IMR-90 (cell line): ENCODE measurements around the gene SDHAF3. TPM values are rescaled to one million over a fixed set of nuclear protein-coding genes. Genes with fewer than 3 reads are reported as not detected.

Source experiments
- ATAC-seq: fragments of 200-7000 bp; cut with Tn5 transposase; 2 replicates; pipeline ENCODE4 v1.9.1; 2020; ENCODE audit warnings: low read depth, mild to moderate bottlenecking, moderate library complexity
- BruUV-seq: library from RNA; stranded (reverse); fragments of 400-500 nt; replicated peaks from 2 replicates; lab custom pipeline; 2021; lab: Mats Ljungman, UMichigan
- CTCF ChIA-PET: fragments of 300-600 bp; formaldehyde crosslinking; extraction: SDS; loops from one replicate; lab custom pipeline; 2021; ENCODE audit warnings: antibody characterized with exemption; lab: Yijun Ruan, JAX
- POLR2A ChIA-PET: fragments of 300-600 bp; sonication (Branson Sonifier 250); formaldehyde crosslinking; loops from one replicate; lab custom pipeline; 2022; ENCODE audit warnings: antibody characterized with exemption; ENCODE audit not compliant: unreplicated experiment; lab: Charles Lee
- DNase-seq: peaks from one replicate; pipeline ENCODE4 v3.0.0; 2013
- H2AFZ ChIP-seq: replicated peaks from 2 replicates; pipeline ENCODE3; 2013; ENCODE audit warnings: low read length, mild to moderate bottlenecking; ENCODE audit not compliant: poor library complexity
- H2AK5ac ChIP-seq: 2 replicates; pipeline ENCODE4 v1.6.1; 2013; ENCODE audit warnings: low read depth, low read length, inconsistent platforms
- H2AK9ac ChIP-seq: replicated peaks from 2 replicates; pipeline ENCODE3; 2013; ENCODE audit warnings: mild to moderate bottlenecking, low read depth, low read length, moderate library complexity; ENCODE audit not compliant: poor library complexity
- H2BK120ac ChIP-seq: 2 replicates; pipeline ENCODE4 v1.6.1; 2013; ENCODE audit warnings: low read depth, low read length, inconsistent platforms
- H2BK15ac ChIP-seq: 3 replicates; pipeline ENCODE4 v1.6.1; 2013; ENCODE audit warnings: low read depth, low read length, inconsistent platforms
- H2BK20ac ChIP-seq: 2 replicates; pipeline ENCODE4 v1.6.1; 2013; ENCODE audit warnings: low read depth, mild to moderate bottlenecking, inconsistent platforms, low read length, moderate library complexity
- H2BK5ac ChIP-seq: 2 replicates; pipeline ENCODE4 v1.6.1; 2013; ENCODE audit warnings: mild to moderate bottlenecking, low read depth, low read length, inconsistent platforms; ENCODE audit not compliant: poor library complexity, severe bottlenecking
- H3K14ac ChIP-seq: replicated peaks from 2 replicates; pipeline ENCODE4 v1.6.1; 2013; ENCODE audit warnings: low read depth, low read length, inconsistent platforms
- H3K18ac ChIP-seq: 2 replicates; pipeline ENCODE4 v1.6.1; 2013; ENCODE audit warnings: low read depth, low read length, control low read depth
- H3K23ac ChIP-seq: 2 replicates; pipeline ENCODE4 v1.6.1; 2013; ENCODE audit warnings: low read depth, low read length, inconsistent platforms
- H3K27ac ChIP-seq: 2 replicates; pipeline ENCODE4 v1.5.1; 2013; ENCODE audit warnings: mild to moderate bottlenecking, control low read depth, low read length; ENCODE audit not compliant: insufficient read depth
- H3K27me3 ChIP-seq: 2 replicates; pipeline ENCODE4 v1.6.1; 2013; ENCODE audit warnings: low read length; ENCODE audit not compliant: control insufficient read depth, insufficient read depth
- H3K36me3 ChIP-seq: 2 replicates; pipeline ENCODE4 v1.6.1; 2013; ENCODE audit warnings: low read length, mixed read lengths; ENCODE audit not compliant: control insufficient read depth, insufficient read depth
- H3K4ac ChIP-seq: 2 replicates; pipeline ENCODE4 v1.6.1; 2013; ENCODE audit warnings: low read depth, low read length, inconsistent platforms
- H3K4me1 ChIP-seq: 2 replicates; pipeline ENCODE4 v1.6.1; 2013; ENCODE audit warnings: low read length, mixed read lengths; ENCODE audit not compliant: control insufficient read depth, insufficient read depth
- H3K4me2 ChIP-seq: 2 replicates; pipeline ENCODE4 v1.6.1; 2013; ENCODE audit warnings: low read depth, mild to moderate bottlenecking, control low read depth, low read length, moderate library complexity
- H3K4me3 ChIP-seq: 2 replicates; pipeline ENCODE4 v1.5.1; 2013; ENCODE audit warnings: low read depth, mild to moderate bottlenecking, control low read depth, low read length, moderate library complexity; ENCODE audit not compliant: insufficient read depth
- H3K56ac ChIP-seq: 2 replicates; pipeline ENCODE4 v1.6.1; 2013; ENCODE audit warnings: low read length, inconsistent platforms; ENCODE audit not compliant: insufficient read depth; ENCODE audit errors: extremely low read depth
- H3K79me1 ChIP-seq, 2 experiments: 2 replicates each; pipeline ENCODE4 v1.6.1; 2013; ENCODE audit warnings: low read length in 2 of 2, inconsistent platforms in 1 of 2, low read depth in 1 of 2
- H3K9ac ChIP-seq: 2 replicates; pipeline ENCODE4 v1.6.1; 2013; ENCODE audit warnings: low read depth, low read length, control low read depth
- H3K9me1 ChIP-seq: 2 replicates; pipeline ENCODE4 v1.6.1; 2013; ENCODE audit warnings: low read length, inconsistent platforms; ENCODE audit not compliant: insufficient read depth
- H3K9me3 ChIP-seq: 2 replicates; pipeline ENCODE4 v1.6.1; 2013; ENCODE audit warnings: low read length; ENCODE audit not compliant: control insufficient read depth, insufficient read depth
- H4K20me1 ChIP-seq: 2 replicates; pipeline ENCODE4 v1.6.1; 2013; ENCODE audit warnings: low read length, inconsistent platforms; ENCODE audit not compliant: insufficient read depth
- H4K5ac ChIP-seq: 2 replicates; pipeline ENCODE4 v1.6.1; 2013; ENCODE audit warnings: mild to moderate bottlenecking, low read depth, low read length, control low read depth
- H4K8ac ChIP-seq, 2 experiments: 2 replicates each; pipeline ENCODE4 v1.6.1; 2013; ENCODE audit warnings: low read depth in 2 of 2, low read length in 2 of 2, control low read depth in 1 of 2, inconsistent platforms in 1 of 2
- H4K91ac ChIP-seq: 2 replicates; pipeline ENCODE4 v1.6.1; 2013; ENCODE audit warnings: low read depth, low read length, inconsistent platforms; ENCODE audit not compliant: insufficient read depth
- BHLHE40 ChIP-seq: fragments of 150-350 bp; IDR thresholded peaks from 2 replicates; pipeline ENCODE4 v1.6.1; 2016; ENCODE audit warnings: mild to moderate bottlenecking, low read depth, low read length
- CEBPB ChIP-seq: IDR thresholded peaks from 2 replicates; pipeline ENCODE4 v1.6.1; 2012; ENCODE audit warnings: low read depth, low read length, improper control_type of control experiment
- CHD1 ChIP-seq: IDR thresholded peaks from 2 replicates; pipeline ENCODE4 v1.6.1; 2012; ENCODE audit warnings: low read depth, low read length, improper control_type of control experiment
- FOS ChIP-seq: fragments of 150-350 bp; IDR thresholded peaks from 2 replicates; pipeline ENCODE4 v1.6.1; 2016; ENCODE audit warnings: low read depth, low read length
- MAFK ChIP-seq: IDR thresholded peaks from 2 replicates; pipeline ENCODE4 v1.6.1; 2012; ENCODE audit warnings: low read depth, low read length, improper control_type of control experiment
- MAZ ChIP-seq: IDR thresholded peaks from 2 replicates; pipeline ENCODE4 v1.6.1; 2012; ENCODE audit warnings: low read depth, mild to moderate bottlenecking, low read length, improper control_type of control experiment, moderate library complexity, borderline replicate concordance
- MXI1 ChIP-seq: IDR thresholded peaks from 2 replicates; pipeline ENCODE4 v1.6.1; 2012; ENCODE audit warnings: low read depth, mild to moderate bottlenecking, low read length, moderate library complexity, borderline replicate concordance
- NFE2L2 ChIP-seq: fragments of 150-350 bp; IDR thresholded peaks from 2 replicates; pipeline ENCODE4 v1.6.1; 2016; ENCODE audit warnings: low read depth, mild to moderate bottlenecking, low read length
- POLR2A ChIP-seq: IDR thresholded peaks from 2 replicates; pipeline ENCODE4 v1.6.1; 2012; ENCODE audit warnings: mild to moderate bottlenecking, low read depth, low read length
- RAD21 ChIP-seq: IDR thresholded peaks from 2 replicates; pipeline ENCODE4 v1.6.1; 2012; ENCODE audit warnings: low read length, improper control_type of control experiment
- RCOR1 ChIP-seq: IDR thresholded peaks from 2 replicates; pipeline ENCODE4 v1.6.1; 2012; ENCODE audit warnings: mild to moderate bottlenecking, low read length, improper control_type of control experiment; ENCODE audit not compliant: insufficient replicate concordance
- RFX5 ChIP-seq: IDR thresholded peaks from 2 replicates; pipeline ENCODE4 v1.8.0; 2012; ENCODE audit warnings: low read depth, mild to moderate bottlenecking, low read length, moderate library complexity
- SMC3 ChIP-seq: fragments of 150-350 bp; IDR thresholded peaks from 2 replicates; pipeline ENCODE4 v1.6.1; 2016; ENCODE audit warnings: low read depth, mild to moderate bottlenecking, antibody characterized with exemption, low read length, moderate library complexity
- WGBS, 2 experiments: methylation state at CpG; one replicate each; pipeline versions ENCODE4 v1.1.5 to v1.1.7; 2013; ENCODE audit warnings: missing lambda C conversion rate in 2 of 2; ENCODE audit not compliant: insufficient read length in 1 of 2; ENCODE audit errors: extremely low coverage in 2 of 2; 5-methylcytosine and 5-hydroxymethylcytosine counted together
- dilution Hi-C: fragments of 300-500 bp; cut with HindIII; formaldehyde crosslinking; loops from one replicate; pipeline ENCODE4 v1.14.3; 2018; ENCODE audit warnings: low sequenced_read_pairs; ENCODE audit not compliant: unreplicated experiment
- in situ Hi-C: fragments of 300-500 bp; cut with MboI; formaldehyde crosslinking; loops from 3 replicates; pipeline ENCODE4 v1.14.3; 2019; ENCODE audit warnings: low sequenced_read_pairs, inconsistent platforms, mixed read lengths
- intact Hi-C: fragments of 100-400 bp; cut with micrococcal nuclease; formaldehyde crosslinking; loops from 2 replicates; pipeline ENCODE4 v1.10.0; 2022
- polyA plus RNA-seq, 3 experiments: library from polyadenylated mRNA; depleted of rRNA; stranded (reverse); fragments of >200 nt; gene quantifications; 2 replicates each; pipeline ENCODE4 v1.2.3, GENCODE V29; 2012; ENCODE audit warnings: low replicate concordance in 1 of 3
- total RNA-seq: library from RNA; depleted of rRNA; stranded (reverse); fragments of >200 nt; gene quantifications from 2 replicates; pipeline ENCODE4 v1.2.3, GENCODE V29; 2012
- TF ChIP-seq, protein P1 (sequence below): fragments of 150-350 bp; IDR thresholded peaks from 2 replicates; pipeline ENCODE4 v1.6.1; 2016; ENCODE audit warnings: low read depth, mild to moderate bottlenecking, low read length, moderate library complexity, borderline replicate concordance
- TF ChIP-seq, protein P2 (sequence below): fragments of 150-350 bp; IDR thresholded peaks from 2 replicates; pipeline ENCODE4 v1.6.1; 2017; ENCODE audit warnings: mild to moderate bottlenecking, antibody characterized with exemption, low read length, low read depth

Gene SDHAF3
- total and polyA plus RNA-seq, 2 of the 4 experiments (the other 2 are of a cell fraction): 5.7 to 6.1 TPM

DNA sequence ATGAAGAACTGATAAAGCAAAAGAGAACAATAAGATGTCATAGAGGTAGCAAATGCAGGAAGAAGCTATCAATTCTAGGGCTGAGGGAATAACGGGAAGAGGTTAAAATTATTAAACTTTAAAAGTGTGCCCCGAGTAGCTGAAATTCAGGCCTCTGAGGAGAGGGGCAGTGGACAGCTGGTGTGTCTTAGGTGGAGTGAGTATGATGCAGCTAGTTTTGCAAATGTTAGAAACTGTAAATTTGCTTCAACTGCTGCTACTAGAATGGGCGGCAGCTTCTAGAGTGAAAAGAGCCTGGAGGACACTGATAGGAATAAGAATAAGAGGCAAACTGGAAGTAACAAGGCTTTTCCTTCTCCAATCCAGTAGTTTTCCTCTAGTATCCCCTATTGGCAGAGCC, 87.3 kb downstream of the SDHAF3 start:
- Histone ChIP-seq H3K79me1 (no peaks in the 10 kb centered on the region), H4K8ac (no peak overlapping the region), H2BK120ac (no peak overlapping the region), H3K18ac (no peak overlapping the region), H4K20me1 (no peaks in the 10 kb centered on the region), H2BK5ac (no peak overlapping the region), H3K4me3 (no peak overlapping the region), H4K91ac (no peak overlapping the region), H3K4me2 (no peak overlapping the region), H3K23ac (no peak overlapping the region), H2BK20ac (no peak overlapping the region), H2AK9ac (no peak overlapping the region), H3K27me3 (no peaks in the 10 kb centered on the region), H2AK5ac (no peak overlapping the region), H3K56ac (no peak overlapping the region), H3K4ac (no peak overlapping the region), H3K4me1 (no peaks in the 10 kb centered on the region), H2AFZ (no peak overlapping the region), H3K27ac (no peak overlapping the region), H2BK15ac (no peak overlapping the region), H3K9ac (no peak overlapping the region), H4K5ac (no peak overlapping the region), H3K36me3 (no peaks in the 10 kb centered on the region), H3K9me3 (no peaks in the 10 kb centered on the region; the same call in 1 of the 2 replicates), H3K9me1 (no peaks in the 10 kb centered on the region), H3K14ac (no peak overlapping the region)
- intact Hi-C loops (no loop called here), in situ Hi-C loops (no loop called here), dilution Hi-C loops (no loop called here)
- no TSS peak for BruUV-seq
- CTCF ChIA-PET: no interaction called here
- POLR2A ChIA-PET: no interaction called here
- WGBS, 2 experiments: 54% methylated on average over 2 of the region's 3 CpGs; no CpG with 5 or more reads in 1 of the 2 experiments
- no peak for TF ChIP-seq MAFK
- TF ChIP-seq, protein P1, sequence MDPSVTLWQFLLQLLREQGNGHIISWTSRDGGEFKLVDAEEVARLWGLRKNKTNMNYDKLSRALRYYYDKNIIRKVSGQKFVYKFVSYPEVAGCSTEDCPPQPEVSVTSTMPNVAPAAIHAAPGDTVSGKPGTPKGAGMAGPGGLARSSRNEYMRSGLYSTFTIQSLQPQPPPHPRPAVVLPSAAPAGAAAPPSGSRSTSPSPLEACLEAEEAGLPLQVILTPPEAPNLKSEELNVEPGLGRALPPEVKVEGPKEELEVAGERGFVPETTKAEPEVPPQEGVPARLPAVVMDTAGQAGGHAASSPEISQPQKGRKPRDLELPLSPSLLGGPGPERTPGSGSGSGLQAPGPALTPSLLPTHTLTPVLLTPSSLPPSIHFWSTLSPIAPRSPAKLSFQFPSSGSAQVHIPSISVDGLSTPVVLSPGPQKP: no peak
- TF ChIP-seq RAD21: no peak
- no peak for TF ChIP-seq FOS
- TF ChIP-seq NFE2L2: no peak
- no peak for TF ChIP-seq MXI1
- no peak for TF ChIP-seq SMC3
- TF ChIP-seq RFX5: no peak
- TF ChIP-seq BHLHE40: no peak
- no peak for TF ChIP-seq CEBPB
- TF ChIP-seq, protein P2, sequence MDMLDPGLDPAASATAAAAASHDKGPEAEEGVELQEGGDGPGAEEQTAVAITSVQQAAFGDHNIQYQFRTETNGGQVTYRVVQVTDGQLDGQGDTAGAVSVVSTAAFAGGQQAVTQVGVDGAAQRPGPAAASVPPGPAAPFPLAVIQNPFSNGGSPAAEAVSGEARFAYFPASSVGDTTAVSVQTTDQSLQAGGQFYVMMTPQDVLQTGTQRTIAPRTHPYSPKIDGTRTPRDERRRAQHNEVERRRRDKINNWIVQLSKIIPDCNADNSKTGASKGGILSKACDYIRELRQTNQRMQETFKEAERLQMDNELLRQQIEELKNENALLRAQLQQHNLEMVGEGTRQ: no peak
- no peak for TF ChIP-seq CHD1
- no peak for TF ChIP-seq MAZ
- TF ChIP-seq POLR2A: no peak
- no peak for TF ChIP-seq RCOR1
- no peak for ATAC-seq
- no peak for DNase-seq
